ENCODE results near the gene NAV2. TPM values are rescaled to one million over a fixed set of nuclear protein-coding genes. Genes with fewer than 3 reads are reported as not detected.

The NAV2 gene
- total RNA-seq, 1 experiment from 2014 or later: 139 TPM

GRCh38 chr11:19676475-19677380, 35.9 kb upstream of the NAV2 start:
- no TSS peak for BruUV-seq (replicated peaks)
- H3K9me3 Mint-ChIP-seq (ENCODE audit: unreplicated experiment): no peaks in the 10 kb centered on the region
- H3K4me3 Mint-ChIP-seq (ENCODE audit: unreplicated experiment): no peak overlapping the region
- POLR2A ChIA-PET: interaction anchor here (0.8 kb wide), 1 partner anchor 45 kb away, joined by 3 read pairs; no protein-coding TSS in a partner anchor
- TF ChIP-seq CTCF (IDR thresholded peaks at IDR 0.05; ENCODE audit: unreplicated experiment): no peak
- CTCF ChIA-PET: interaction anchor here (1.4 kb wide), 1 partner anchor 66 kb away, joined by 3 read pairs; no protein-coding TSS in a partner anchor
- no peaks in the 10 kb centered on the region for H3K36me3 Mint-ChIP-seq (ENCODE audit: insufficient read depth, unreplicated experiment)
- no peak overlapping the region for H3K27ac Mint-ChIP-seq (ENCODE audit: low read depth, unreplicated experiment)
- H3K27me3 Mint-ChIP-seq (ENCODE audit: insufficient read depth, unreplicated experiment): no peaks in the 10 kb centered on the region
- no peak for DNase-seq (ENCODE audit: unreplicated experiment)
- intact Hi-C loops (cut with micrococcal nuclease): no loop called here
- H3K4me1 Mint-ChIP-seq (ENCODE audit: insufficient read depth, unreplicated experiment): peaks cover 39% of the 10 kb centered on the region

DNA sequence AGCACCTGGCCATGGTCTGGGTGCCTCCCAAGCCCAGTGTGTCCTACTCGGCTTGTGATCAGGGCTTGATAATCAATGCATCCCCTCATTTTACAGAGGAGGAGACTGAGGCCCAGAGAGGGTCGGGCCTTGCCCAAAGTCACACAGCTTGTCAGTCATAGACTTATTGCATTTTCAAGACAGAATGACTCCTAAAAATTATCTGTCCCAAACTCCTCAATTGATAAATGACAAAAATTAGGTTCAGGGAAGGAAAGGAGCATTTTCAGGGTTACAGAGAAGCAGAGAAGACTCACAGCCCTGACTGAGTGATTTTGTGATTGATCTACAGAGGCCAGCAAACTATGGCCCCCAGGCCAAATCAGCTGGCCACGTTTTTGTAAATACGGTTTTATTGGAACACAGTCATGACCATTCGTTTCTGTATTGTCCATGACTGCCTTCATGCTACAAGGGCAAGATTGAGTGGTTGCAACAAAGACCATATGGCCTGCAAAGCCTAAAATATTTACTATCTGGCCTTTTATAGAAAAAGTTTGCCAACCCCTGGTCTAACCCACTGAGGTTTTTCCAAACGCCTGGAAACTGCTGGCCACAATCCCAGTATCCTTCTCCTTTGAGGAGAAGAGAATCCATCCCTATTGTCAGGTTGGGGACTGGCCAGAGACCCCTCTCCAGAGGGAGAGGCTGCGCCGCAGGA, 35.1 kb upstream of the NAV2 start:
- no peaks in the 10 kb centered on the region for H3K36me3 Mint-ChIP-seq (ENCODE audit: insufficient read depth, unreplicated experiment)
- DNase-seq (ENCODE audit: unreplicated experiment): no peak
- H3K27me3 Mint-ChIP-seq (ENCODE audit: insufficient read depth, unreplicated experiment): no peaks in the 10 kb centered on the region
- no peaks in the 10 kb centered on the region for H3K9me3 Mint-ChIP-seq (ENCODE audit: unreplicated experiment)
- no peak for TF ChIP-seq CTCF (IDR thresholded peaks at IDR 0.05; ENCODE audit: unreplicated experiment)
- no TSS peak for BruUV-seq (replicated peaks)
- no peak overlapping the region for H3K4me3 Mint-ChIP-seq (ENCODE audit: unreplicated experiment)
- ChIA-PET CTCF (interaction anchor here (1.4 kb wide), 1 partner anchor 66 kb away, joined by 3 read pairs; no protein-coding TSS in a partner anchor), POLR2A (interaction anchor here (1.3 kb wide), 1 partner anchor 35 kb away, joined by 3 read pairs; the partner anchor contains the start of gene NAV2)
- intact Hi-C loops (cut with micrococcal nuclease): no loop called here
- no peak overlapping the region for H3K27ac Mint-ChIP-seq (ENCODE audit: low read depth, unreplicated experiment)
- peaks cover 43% of the 10 kb centered on the region for H3K4me1 Mint-ChIP-seq (ENCODE audit: insufficient read depth, unreplicated experiment)

DNA sequence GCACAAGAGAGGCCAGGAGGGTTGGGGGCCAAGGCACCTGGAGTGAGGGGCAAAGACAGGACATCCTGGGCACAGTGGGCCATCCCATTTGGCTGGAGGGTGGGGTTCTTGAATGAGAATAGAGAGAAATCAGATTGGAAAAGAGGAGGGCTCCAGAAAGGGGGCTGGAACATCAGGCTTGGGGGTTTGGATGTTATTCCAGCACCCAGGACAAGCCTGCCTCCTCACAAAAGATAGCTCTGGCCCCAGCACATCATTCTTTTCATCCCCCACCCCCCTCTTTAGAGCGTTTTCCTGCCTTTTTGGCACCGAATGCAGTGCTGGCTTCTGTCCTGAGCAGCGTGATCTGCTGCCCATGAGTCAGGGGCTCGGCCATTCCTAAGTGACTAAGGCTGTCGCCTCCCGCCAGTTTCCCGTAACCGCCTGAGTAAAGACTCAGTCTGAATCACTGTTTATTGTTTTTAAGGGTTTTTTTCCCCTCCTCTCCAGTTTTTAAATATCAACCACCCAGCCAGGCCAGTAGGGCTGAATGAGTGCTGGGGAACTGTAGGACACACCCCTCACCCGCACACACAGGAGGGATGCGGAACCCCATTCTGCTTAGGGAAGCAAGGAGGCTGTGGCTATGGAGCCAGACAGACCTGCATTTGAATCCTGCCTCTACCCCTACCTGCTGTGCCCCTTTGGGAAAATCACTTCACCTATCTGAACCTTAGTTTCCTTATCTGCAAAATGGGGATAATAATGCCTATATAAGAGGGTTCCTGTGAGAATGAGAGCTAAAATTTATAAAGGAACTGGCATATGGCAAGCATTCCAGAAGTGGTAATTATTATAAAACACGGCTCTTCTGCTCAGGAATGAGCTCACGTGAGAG, 32.4 kb upstream of the NAV2 start:
- Mint-ChIP-seq H3K9me3 (ENCODE audit: unreplicated experiment) (no peaks in the 10 kb centered on the region), H3K4me1 (ENCODE audit: insufficient read depth, unreplicated experiment) (peaks cover 41% of the 10 kb centered on the region), H3K36me3 (ENCODE audit: insufficient read depth, unreplicated experiment) (no peaks in the 10 kb centered on the region), H3K27ac (ENCODE audit: low read depth, unreplicated experiment) (peak overlapping the region; percentile 80), H3K4me3 (ENCODE audit: unreplicated experiment) (peak overlapping the region; percentile 38), H3K27me3 (ENCODE audit: insufficient read depth, unreplicated experiment) (no peaks in the 10 kb centered on the region)
- peak; percentile 97 for DNase-seq (ENCODE audit: unreplicated experiment)
- POLR2A ChIA-PET: interaction anchor here (0.6 to 3.1 kb wide), 8 partner anchors 11 to 224 kb away, joined by 3 to 17 read pairs (median 4); no protein-coding TSS in a partner anchor
- BruUV-seq (replicated peaks): no TSS peak
- no peak for TF ChIP-seq CTCF (IDR thresholded peaks at IDR 0.05; ENCODE audit: unreplicated experiment)
- intact Hi-C loops (cut with micrococcal nuclease): loop anchor here (1.0 to 10.0 kb wide), 3 partner anchors 32 to 245 kb away; partner anchors contain the start of gene NAV2
- CTCF ChIA-PET: interaction anchor here (0.6 to 1.5 kb wide), 7 partner anchors 11 to 518 kb away, joined by 3 to 4 read pairs (median 3); partner anchors contain the start of gene NAV2
